ENCODE data around the gene NR1H2.
"Not testable (repeated sequence)": the region's sequence is repeated elsewhere in the genome, so short reads cannot be mapped to it uniquely, and the experiment has no call there.

NR1H2 gene

DNA sequence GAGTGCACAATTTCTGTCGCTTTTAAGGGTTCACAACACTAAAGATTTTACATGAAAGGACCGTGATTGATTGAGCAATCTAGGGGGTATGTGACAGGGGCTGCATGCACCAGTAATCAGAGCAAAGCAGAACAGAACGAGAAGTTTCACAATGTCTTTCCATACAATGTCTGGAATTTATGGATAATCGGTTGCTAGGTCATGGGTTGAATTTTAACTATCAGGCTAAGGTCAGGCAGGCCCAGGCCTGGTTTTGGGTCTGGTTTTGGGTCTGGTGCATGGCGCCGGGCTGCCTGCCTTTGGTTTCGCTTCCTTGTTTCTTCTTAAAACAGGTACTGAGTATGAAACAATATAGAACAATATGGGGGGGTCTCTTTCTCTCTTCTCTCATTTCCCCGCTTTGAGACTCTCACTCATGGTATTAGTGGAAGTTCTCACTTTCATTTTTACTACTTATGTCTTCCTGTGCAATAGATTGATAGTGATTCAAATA, 29.1 kb upstream of the NR1H2 start:
- not testable (repeated sequence) for DNase-seq

DNA sequence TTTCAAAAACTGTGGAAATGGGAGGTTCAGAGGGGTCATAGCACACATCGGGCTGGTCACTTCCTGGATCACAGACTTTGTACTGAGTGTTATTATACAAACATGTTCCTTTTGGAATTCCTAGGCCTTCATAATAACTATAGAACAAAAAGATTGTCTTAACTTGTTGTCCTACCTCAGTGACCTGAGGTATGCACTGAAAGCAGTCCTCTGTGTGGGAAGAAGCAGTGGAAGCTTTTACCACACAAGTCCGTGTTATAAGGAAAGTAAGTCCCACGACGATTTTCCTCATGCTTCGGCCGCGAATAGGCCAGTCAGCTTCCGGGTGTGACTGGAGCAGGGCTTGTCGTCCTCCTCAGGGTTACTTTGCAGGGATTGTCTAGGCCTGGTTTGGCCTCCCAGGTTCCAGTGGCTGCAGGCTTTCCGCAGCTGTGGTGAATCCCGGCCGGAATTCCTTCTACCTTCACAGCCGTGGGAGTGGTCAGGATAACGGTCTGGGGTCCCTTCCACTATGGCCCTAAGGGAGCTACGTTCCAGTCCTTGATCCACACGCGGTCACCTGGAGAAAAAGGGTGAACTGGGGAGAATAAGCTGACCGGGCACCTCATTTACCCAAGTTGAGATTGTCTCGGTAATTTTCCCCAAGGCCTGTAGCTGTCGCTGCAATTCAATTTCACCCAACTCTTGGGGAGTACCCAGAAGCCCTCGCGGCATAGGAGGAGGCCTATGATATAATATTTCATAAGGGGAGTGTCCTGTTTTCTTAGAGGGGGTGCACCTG, 26.8 kb upstream of the NR1H2 start:
- DNase-seq: no peak

DNA sequence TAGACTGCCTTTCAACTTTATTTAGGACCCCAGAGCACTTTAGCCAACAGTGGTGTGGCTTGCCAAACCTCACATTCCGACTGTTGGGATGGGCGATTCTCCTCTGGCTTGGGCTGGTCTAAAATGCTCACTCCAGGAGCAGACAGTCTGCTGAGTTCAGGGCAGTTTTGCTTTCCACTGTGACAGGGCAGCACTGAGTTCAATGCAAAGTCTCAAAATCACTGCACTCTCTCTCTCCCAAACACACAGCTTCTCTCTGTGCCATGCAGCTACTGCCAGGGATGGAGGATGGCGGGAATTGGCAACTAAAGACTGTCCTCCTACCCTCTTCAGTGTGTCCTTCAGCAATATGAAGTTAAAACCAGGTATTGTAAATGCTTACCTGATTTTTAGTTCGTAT, 24.0 kb upstream of the NR1H2 start:
- DNase-seq: no peak

DNA sequence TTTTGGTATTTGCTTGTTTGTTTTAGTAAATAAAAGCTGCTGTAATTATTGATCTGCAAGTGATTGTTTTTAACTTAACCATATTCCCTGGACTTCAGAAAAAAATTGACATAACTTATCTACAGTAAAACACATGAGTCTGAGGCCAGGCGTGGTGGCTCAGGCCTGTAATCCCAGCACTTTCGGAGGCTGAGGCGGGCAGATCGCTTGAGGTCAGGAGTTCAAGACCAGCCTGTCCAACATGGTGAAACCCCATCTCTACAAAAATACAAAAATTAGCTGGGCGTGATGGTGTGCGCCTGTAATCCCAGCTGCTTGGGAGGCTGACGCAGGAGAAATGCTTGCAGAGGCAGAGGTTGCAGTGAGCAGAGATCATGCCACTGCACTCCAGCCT, 22.8 kb upstream of the NR1H2 start:
- DNase-seq: not testable (repeated sequence)

DNA sequence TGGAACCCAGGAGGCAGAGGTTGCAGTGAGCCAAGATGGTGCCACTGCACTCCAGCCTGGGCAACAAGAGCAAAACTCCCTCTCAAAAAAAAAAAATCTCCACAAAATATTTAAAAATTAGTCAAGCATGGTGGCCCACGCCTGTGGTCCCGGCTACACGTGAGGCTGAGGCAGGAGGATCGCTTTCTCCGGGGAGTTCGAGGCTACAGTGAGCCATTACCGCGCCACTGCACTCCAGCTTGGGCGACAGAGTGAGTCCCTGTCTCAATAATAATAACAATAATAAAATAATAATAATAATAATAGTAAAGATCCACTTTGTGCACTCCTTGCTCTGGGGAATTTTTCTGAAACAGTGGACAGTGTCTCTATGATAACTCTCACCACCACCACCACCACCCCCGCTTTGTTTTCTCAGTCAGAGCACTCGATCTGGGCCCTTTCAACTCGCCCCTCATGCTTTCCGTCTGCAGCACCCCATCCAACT, 19.5 kb upstream of the NR1H2 start:
- no peak for DNase-seq

DNA sequence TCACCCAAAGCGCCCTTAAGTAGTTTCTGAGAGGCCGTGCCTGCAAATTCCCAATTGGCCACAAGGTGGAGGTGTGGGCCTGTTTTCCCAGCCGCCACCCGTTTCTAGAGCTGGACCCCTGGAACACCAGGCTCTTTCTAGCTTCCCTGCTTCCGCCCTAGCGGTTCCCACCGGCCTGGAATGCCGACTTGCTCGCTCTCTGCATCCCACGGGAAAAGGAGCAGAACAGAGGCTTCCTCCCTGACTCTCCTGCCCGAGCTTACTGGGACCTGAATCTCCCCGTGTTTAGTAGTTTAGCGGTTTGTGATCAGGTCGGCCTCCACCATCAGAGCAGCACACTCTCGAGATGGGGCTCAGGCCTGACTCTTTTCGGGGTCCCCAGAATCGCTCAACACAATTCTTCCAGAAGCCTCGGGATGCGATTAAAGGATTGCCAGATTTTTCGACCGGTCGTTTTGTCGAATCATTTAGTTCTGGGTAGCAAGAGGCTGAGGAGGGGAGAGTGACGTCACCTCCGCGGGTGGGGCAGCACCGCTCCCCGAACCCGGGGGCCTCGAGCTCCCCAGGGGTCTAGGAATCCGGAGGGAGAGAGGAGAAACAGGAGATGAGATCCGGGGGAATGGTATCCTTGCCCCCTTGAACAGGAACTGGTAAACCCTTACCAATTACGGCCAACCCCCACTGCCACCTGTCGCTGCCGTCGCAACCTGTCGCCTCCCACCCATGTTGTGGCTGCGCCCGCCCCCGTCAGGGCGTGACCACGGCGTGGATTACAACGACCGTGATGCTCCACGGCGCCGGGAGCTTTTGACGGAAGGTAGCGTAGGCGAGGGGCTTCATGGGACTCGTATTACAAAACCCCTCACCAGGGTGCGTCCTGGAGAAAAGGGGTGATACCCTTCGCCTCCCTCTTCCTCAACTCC, 18.8 kb upstream of the NR1H2 start:
- peak; percentile 58 for DNase-seq

DNA sequence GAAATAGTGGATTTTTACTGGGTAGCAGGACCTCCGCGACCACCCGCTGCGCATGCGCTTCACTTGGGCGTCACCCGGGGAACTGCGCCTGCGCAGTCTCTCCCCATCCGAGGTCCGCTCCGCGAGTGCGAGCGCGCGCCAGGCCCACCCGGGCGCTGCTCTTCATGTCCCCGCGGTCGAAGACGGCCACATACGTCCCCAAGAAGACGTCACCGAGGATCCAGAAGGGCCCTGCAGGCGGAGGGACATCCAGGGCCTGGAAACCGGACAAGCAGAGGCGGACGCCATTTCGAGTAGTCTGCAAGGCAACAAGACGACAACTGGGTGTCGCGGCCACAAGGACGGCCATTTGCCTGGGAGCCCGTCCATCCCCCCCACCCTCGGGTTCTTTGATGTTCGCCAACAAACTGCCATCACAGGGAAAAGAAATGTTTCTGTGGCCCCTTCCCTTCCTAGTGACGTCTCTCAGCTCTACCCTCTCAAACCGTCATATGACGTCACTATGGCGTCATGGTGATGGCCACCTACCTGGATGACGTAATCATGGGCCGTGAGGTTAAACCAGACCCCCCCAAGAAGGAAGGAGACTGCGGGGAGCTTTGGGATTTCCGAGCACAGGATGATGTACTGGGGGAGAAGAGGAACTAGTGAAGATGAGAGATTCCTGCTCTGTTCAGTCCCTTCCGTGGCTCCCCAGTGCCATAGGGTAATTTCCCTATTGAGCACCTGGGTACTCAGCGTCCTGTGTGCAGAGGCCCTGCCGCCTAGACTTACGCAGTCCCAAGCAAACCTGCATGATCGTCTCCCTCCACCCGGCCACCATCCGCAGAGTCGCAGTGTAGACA, 17.6 kb upstream of the NR1H2 start:
- DNase-seq: no peak

DNA sequence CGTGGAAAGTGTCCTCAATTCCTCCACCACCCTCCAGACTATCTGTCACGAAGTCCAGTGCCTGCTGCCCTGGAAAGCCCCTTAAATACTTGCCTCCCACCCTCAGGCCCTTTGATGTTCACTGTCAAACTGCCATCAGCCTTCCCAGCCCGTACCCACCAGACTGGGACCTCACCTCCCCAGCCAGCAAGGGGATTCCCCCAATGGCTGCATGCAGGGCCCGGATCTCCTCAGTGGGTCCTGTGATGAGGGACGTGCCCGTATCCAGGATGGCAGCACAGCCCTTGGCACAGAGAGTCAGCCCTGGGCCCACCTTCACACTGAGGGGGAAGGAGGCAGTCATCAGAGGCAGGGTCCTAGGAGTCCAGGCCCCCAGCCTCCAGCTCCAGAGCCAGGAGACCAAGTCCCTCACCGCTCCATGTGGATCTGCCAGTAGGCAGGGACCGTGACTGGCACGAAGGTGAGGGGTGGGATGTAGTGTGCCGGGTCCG, 16.9 kb upstream of the NR1H2 start:
- no peak for DNase-seq

DNA sequence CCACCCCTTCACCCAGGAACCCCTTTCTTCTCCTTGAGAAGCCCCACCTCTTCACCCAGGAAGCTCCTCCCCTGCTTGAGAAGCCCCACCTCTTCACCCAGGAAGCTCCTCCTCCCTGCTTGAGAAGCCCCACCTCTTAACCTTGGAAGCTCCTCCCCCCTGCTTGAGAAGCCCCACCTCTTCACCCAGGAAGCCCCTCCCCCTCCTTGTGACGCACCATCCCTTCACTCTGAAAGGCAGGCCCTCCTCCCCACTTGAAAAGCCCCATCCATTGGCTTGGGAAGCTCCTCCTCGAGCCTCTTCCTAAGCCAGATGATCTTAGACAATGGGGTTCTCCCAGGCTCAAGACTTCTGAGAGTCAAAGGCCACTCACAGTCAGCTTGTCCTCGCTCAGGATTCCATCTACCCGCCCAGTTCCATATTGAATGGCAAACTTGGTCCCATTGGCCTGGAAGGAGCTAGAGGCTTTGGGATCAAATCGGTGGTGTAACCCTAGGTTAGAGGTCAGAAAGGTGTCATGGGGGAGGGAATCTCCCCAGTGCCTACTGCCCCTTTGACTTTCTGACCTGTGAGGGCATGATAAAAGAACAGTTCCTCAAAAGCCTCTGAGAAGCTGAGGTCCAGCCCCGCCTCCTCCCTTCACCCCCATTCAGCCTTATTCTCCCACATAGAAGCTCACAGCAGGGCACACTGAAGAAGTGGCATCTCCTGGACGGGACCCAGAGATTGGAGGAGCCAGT, 14.8 kb upstream of the NR1H2 start:
- DNase-seq: no peak

DNA sequence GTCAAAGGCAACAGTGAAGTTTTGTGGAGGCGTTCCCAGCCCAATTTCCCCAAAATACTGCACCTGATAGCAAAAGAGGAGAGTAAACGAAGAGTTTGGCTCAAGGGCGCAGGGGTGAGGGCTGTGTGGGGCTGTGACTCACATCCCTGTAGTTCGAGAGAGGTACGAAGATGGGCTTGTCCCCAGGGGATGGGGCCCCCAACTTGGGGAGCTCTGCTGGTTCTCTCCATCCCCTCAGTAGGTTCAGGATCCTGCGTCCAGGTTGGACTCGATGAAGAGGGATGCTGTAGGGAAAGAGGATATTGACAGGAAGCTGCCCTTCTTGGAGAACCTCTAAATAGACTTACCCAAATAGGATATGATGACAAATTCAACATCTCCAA, 14.2 kb upstream of the NR1H2 start:
- no peak for DNase-seq

DNA sequence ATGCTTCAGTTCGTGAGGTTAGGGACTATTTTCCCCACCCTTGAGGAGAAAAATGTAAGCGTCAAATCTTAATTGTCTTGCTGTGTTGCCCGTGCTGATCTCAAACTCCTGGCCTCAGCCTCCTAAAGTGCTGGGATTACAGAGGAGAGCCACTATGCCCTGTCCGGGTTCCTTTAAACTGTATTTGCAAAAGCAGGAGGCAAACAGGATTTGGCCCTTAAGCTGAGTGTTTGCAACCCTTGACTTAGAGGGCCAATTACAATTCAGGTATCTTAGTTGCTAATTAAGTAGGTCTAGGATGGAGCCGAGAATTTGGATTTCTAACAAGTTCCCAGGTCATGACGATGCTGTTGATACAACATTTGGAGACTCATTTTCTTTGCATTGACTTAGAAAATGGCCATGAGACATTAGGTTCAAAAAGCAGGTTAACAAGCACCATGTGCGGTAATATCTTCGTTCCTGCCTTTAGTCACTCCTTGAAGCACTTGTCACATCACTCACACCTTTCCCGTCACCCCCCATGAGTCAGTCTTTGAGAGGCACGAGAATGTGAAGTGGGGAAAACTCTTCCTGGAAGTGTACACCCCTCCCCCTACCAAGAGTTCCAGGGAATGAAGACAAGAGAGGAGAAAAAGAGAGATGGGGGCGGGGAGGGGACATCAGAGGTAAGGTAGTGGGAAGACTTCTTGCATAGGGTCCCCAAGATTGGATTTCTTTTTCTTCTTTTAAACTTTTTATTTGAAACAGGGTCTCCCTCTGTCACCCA, 13.4 kb upstream of the NR1H2 start:
- DNase-seq: no peak

DNA sequence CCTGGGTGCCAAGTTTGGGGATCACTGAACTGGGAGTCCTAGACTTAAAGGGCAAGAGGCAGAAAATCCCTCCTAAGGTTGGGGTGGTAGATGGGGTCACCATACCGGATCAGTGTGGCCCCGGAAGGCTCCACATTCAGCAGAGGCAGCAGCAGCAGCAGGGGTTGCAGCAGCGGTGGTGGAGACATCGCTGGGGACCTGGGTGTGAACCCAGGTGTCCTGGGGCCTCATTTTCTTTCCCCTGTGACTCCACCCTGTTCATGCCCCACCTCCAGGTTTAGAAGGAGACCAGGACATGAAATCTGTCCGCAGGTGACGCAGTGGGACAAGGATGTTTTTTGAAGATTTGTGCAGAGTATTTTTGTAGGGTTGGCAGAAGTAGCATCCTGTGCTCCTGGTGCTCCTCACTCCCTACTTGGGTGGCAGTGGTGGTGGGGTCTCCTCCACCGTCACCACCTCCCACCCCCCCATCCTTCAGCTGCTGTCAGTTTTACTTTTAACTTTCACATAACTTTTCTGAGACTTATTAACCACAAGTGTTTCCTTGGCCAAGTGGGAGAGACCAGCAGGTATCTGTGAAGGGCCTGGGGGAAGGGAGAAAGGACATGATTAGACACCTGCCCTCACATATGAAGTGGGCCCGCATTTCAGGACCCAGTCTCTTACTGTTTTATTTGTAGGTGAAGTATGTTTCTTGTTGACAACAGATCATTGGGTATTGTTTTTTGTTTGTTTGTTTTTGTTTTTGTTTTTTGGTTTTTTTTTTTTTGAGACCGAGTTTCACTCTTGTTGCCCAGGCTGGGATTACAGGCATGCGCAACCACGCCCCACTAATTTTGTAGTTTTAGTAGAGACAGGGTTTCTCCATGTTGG, 10.6 kb upstream of the NR1H2 start, which contains the start of gene NAPSA:
Gene NAPSA, minus strand, starts transcription at position 206 of the 873 bp plus-strand sequence. Its CDS starts 18 bp downstream, at position 188.
- DNase-seq: no peak

DNA sequence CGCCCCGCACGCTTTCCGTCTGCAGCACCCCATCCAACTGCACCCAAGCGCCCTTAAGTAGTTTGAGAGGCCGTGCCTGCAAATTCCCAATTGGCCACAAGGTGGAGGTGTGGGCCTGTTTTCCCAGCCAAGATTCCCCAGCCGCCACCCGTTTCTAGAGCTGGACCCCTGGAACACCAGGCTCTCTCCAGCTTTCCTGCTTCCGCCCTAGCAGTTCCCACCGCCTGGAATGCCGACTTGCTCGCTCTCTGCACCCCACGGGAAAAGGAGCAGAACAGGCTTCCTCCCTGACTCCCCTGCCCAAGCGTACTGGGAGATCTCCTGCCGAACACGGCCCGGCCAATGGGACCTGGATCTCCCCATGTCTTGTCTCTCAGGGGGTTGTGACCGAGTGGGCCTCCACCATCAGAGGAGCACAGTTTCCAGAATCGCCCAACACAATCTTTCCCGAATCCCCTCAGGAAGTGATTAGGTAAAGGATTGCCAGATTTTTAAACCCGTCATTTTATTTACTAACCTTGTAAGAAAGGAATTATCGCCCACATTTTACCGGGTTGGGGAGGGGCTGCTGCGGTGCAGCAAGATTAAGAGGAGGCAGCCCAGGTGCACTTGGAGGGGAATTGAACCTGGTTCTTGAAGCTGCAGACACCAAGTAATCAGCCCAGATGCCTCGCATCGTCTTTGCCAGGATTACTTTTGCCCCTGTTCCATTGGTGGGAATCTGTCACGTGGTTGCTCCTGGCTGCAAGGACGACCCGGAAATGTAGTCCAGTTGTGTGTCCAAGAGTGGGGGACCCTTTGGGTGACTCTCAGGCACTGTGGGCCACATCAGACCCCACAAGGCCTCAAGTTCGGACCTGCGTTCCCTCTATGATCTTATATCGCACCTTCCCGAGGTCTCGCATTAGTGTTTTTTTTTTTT, 7.3 kb upstream of the NR1H2 start:
- peak; percentile 75 for DNase-seq

DNA sequence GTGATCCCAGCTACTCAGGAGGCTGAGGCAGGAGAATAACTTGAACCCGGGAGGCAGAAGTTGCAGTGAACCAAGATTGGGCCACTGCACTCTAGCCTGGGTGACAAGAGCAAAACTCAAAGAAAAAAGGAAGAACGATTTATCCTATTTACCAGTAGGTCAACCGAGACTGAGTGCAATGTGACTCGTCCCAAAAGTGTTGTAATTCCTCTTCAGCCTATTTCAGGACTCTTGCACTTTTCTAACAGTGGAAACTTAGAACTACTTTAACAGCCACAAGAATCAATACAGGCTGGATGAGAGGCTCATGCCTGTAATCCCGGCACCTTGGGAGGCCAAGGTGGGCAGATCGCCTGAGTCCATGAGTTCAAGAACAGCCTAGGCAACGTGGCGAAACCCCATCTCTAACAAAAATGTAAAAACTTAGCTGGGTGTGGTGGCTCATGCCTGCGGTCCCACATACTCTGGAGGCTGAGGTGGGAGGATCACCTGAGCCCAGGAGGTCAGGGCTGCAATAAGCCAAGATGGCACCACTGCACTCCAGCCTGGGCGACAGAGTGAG, 4.3 kb upstream of the NR1H2 start:
- no peak for DNase-seq

DNA sequence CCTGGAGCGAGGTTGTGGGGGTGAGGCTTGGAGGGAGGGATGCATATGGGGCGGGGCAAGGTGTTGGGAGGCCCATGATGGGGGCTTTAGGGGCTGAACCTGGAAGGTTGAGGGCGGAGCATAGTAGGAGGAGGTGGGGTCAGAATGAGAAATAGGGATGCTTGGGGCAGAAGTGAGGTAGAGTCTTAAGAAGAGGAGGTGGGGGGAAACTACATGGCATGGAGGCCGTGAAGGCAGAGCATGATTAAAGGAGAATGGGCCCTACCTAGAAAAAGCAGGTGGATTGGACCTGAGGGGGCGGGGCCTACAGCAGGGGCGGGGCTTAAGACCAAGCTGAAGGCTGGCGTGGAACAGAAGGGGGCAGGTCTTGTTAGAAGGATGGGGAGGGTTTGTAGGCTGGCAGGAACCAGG, 799 bp downstream of the NR1H2 start:
- no peak for DNase-seq

DNA sequence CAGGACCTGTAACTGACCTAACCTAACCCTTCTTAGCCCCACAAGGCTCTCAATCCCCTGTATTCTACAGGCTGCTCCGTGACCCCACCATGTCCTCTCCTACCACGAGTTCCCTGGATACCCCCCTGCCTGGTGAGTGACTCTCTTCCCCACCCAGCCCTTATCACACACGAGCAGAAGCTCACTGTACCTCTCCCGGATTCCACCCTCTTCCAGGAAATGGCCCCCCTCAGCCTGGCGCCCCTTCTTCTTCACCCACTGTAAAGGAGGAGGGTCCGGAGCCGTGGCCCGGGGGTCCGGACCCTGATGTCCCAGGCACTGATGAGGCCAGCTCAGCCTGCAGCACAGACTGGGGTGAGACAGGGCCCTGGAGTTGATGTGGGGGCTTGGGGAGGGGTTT, 1.3 kb downstream of the NR1H2 start:
- DNase-seq: no peak

DNA sequence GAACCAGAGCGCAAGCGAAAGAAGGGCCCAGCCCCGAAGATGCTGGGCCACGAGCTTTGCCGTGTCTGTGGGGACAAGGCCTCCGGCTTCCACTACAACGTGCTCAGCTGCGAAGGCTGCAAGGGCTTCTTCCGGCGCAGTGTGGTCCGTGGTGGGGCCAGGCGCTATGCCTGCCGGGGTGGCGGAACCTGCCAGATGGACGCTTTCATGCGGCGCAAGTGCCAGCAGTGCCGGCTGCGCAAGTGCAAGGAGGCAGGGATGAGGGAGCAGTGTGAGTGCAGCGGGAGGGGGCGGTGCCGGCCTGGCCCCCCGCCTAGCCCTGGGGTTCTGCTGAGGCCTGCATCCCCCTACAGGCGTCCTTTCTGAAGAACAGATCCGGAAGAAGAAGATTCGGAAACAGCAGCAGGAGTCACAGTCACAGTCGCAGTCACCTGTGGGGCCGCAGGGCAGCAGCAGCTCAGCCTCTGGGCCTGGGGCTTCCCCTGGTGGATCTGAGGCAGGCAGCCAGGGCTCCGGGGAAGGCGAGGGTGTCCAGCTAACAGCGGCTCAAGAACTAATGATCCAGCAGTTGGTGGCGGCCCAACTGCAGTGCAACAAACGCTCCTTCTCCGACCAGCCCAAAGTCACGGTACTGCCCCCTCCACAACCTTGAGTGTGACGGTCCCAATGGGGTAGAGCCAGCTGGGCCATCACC, 2.1 kb downstream of the NR1H2 start:
- no peak for DNase-seq

DNA sequence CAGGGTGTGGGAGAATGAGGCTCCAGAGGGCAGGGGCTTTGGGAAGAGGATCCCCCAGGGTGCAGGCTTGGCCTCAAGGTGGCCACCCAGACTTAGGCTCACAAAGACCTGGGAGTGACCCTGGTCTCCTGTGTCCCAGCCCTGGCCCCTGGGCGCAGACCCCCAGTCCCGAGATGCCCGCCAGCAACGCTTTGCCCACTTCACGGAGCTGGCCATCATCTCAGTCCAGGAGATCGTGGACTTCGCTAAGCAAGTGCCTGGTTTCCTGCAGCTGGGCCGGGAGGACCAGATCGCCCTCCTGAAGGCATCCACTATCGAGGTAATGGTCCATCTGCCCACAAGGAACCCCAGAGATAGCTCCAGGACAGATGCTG, 2.6 kb downstream of the NR1H2 start:
- no peak for DNase-seq
